Lower leg skin (tissue), 4 donors: ENCODE measurements around the gene MYLK4. TPM values are rescaled to one million over a fixed set of nuclear protein-coding genes. Genes with fewer than 3 reads are reported as not detected.

Experiments used
- DNase-seq, 2 donors: peaks; one replicate each; pipeline ENCODE4 v3.0.0-alpha.2; 2019; ENCODE audit warnings: low spot score in 2 of 2
- H3K4me3 ChIP-seq: fragments of 200-600 bp; sonication (generic); 2 replicates; pipeline ENCODE4 v1.5.1; 2017; ENCODE audit warnings: mild to moderate bottlenecking, low read depth; ENCODE audit not compliant: poor library complexity, severe bottlenecking
- CTCF ChIP-seq, 3 donors: fragments of 450-650 bp; IDR thresholded peaks; one replicate each; pipeline ENCODE4 v1.5.1; 2016; ENCODE audit warnings: antibody characterized with exemption in 3 of 3, mild to moderate bottlenecking in 3 of 3, moderate library complexity in 2 of 3
- POLR2A ChIP-seq, 2 donors: fragments of 450-650 bp; IDR thresholded peaks; one replicate each; pipeline ENCODE4 v1.6.1; 2016 to 2017; ENCODE audit warnings: antibody characterized with exemption in 2 of 2, mild to moderate bottlenecking in 1 of 2, moderate library complexity in 1 of 2
- WGBS, 2 donors: methylation state at CpG; one replicate each; pipeline ENCODE4 v1.1.5; 2018; 5-methylcytosine and 5-hydroxymethylcytosine counted together
- intact Hi-C: fragments of 100-400 bp; cut with DNase I; formaldehyde crosslinking; loops from one replicate; pipeline ENCODE4 v1.15.0; 2023; ENCODE audit warnings: low total_unique reads
- total RNA-seq, 4 donors: library from RNA; depleted of rRNA; stranded (reverse); fragments of >200 nt; gene quantifications; one replicate each; pipeline ENCODE4 v1.1.0, GENCODE V29; 2016

MYLK4 gene
- total RNA-seq, 4 donors from 2014 or later = 0.97 to 3.8 (median 2.5) TPM

GRCh38 chr6:2795162-2795561, 44.4 kb upstream of the MYLK4 start:
- 77 to 83% methylated on average over 2 of the region's 2 CpGs for WGBS, 2 donors
- no peak for TF ChIP-seq CTCF (IDR thresholded peaks at IDR 0.05)
- TF ChIP-seq POLR2A (IDR thresholded peaks at IDR 0.05) = no peak
- intact Hi-C loops = no loop called here
- DNase-seq = no peak
- no peak overlapping the region for H3K4me3 ChIP-seq

GRCh38 chr6:2794171-2794730, 43.5 kb upstream of the MYLK4 start:
- TF ChIP-seq POLR2A (IDR thresholded peaks at IDR 0.05) = no peak
- no peak for TF ChIP-seq CTCF (IDR thresholded peaks at IDR 0.05)
- no peak overlapping the region for H3K4me3 ChIP-seq
- intact Hi-C loops = loop anchor here (5.0 kb wide), 1 partner anchor 48 kb away; the partner anchor contains the start of gene SERPINB1
- WGBS, 2 donors = 37 to 68% methylated on average over 5 of the region's 5 CpGs
- no peak for DNase-seq

GRCh38 chr6:2793534-2794151, 42.9 kb upstream of the MYLK4 start:
- WGBS, 2 donors = 32 to 49% methylated on average over 9 of the region's 9 CpGs
- intact Hi-C loops = loop anchor here (5.0 kb wide), 1 partner anchor 49 kb away; the partner anchor contains the start of gene SERPINB1

GRCh38 chr6:2792330-2793110, 41.8 kb upstream of the MYLK4 start:
- no peak overlapping the region for H3K4me3 ChIP-seq
- intact Hi-C loops = loop anchor here (5.0 kb wide), 1 partner anchor 50 kb away; the partner anchor contains the start of gene SERPINB1
- TF ChIP-seq CTCF (IDR thresholded peaks at IDR 0.05) (no peak), POLR2A (IDR thresholded peaks at IDR 0.05) (no peak)
- DNase-seq = no peak
- WGBS, 2 donors = 60 to 63% methylated on average over 17 of the region's 17 CpGs

More at GRCh38 chr6:2793534-2794151, 42.9 kb upstream of the MYLK4 start:
- TF ChIP-seq POLR2A (IDR thresholded peaks at IDR 0.05) = no peak
- TF ChIP-seq CTCF (IDR thresholded peaks at IDR 0.05) = no peak
- DNase-seq = no peak
- H3K4me3 ChIP-seq = no peak overlapping the region

GRCh38 chr6:2791450-2791974, 40.8 kb upstream of the MYLK4 start:
- H3K4me3 ChIP-seq = no peak overlapping the region
- TF ChIP-seq POLR2A (IDR thresholded peaks at IDR 0.05) (no peak), CTCF (IDR thresholded peaks at IDR 0.05) (no peak)
- 53 to 56% methylated on average over 4 of the region's 4 CpGs for WGBS, 2 donors
- intact Hi-C loops = loop anchor here (5.0 kb wide), 1 partner anchor 51 kb away; the partner anchor contains the start of gene SERPINB1
- no peak for DNase-seq
